ENCODE data around the gene SORBS1.

DNA sequence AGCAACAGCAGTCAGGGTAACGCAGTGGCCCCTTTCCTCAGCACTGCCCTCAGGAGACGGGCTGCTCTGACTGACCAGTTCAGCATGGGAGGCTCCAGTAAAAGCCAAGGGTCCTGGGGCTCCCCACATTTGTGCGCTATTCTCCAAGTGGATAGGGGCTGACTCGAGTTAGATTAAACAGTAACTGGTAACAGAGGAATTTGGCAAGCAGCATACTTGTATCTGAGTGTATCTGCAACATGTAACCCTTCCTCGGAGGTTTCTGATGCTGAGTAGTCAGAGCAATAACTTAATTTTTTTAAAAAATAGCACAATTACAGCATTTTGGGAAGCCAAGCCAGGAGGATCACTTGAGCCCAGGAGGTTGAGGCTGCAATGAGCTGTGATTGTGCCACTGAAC, 22.8 kb downstream of the SORBS1 start:
- TF ChIP-seq, protein P1, sequence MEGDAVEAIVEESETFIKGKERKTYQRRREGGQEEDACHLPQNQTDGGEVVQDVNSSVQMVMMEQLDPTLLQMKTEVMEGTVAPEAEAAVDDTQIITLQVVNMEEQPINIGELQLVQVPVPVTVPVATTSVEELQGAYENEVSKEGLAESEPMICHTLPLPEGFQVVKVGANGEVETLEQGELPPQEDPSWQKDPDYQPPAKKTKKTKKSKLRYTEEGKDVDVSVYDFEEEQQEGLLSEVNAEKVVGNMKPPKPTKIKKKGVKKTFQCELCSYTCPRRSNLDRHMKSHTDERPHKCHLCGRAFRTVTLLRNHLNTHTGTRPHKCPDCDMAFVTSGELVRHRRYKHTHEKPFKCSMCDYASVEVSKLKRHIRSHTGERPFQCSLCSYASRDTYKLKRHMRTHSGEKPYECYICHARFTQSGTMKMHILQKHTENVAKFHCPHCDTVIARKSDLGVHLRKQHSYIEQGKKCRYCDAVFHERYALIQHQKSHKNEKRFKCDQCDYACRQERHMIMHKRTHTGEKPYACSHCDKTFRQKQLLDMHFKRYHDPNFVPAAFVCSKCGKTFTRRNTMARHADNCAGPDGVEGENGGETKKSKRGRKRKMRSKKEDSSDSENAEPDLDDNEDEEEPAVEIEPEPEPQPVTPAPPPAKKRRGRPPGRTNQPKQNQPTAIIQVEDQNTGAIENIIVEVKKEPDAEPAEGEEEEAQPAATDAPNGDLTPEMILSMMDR (IDR thresholded peaks at IDR 0.05; ENCODE audit: low read length): no peak
- TF ChIP-seq EZH2phosphoT487 (IDR thresholded peaks at IDR 0.05; ENCODE audit: low read length): no peak
- no peak for TF ChIP-seq EZH2 (optimal IDR thresholded peaks at IDR 0.05; ENCODE audit: low read depth, low read length)
